K562 (cell line): ENCODE measurements around the gene SH3BGR. TPM values are rescaled to one million over a fixed set of nuclear protein-coding genes. Genes with fewer than 3 reads are reported as not detected.
A peak's percentile ranks its signal among the peaks of the same experiment; 100 is the strongest.

Source experiments
- ATF4 ChIP-seq: fragments of 450-650 bp; formaldehyde crosslinking; IDR thresholded peaks from 2 replicates; pipeline ENCODE4 v1.4.0; 2022; ENCODE audit warnings: mild to moderate bottlenecking, moderate library complexity
- CAMTA2 ChIP-seq: fragments of 250-450 bp; sonication (Bioruptor Pico); conservative IDR thresholded peaks from 2 replicates; pipeline ENCODE4 v1.5.1; 2022
- CREB5 ChIP-seq: fragments of 250-450 bp; sonication (Bioruptor Pico); IDR thresholded peaks from 2 replicates; pipeline ENCODE4 v1.5.0; 2020; ENCODE audit warnings: mild to moderate bottlenecking
- DMBX1 ChIP-seq: fragments of 250-450 bp; sonication (Bioruptor Pico); IDR thresholded peaks from 2 replicates; pipeline ENCODE4 v1.8.0; 2022; ENCODE audit warnings: inconsistent platforms, mild to moderate bottlenecking, moderate library complexity, borderline replicate concordance
- EP300 ChIP-seq: IDR thresholded peaks from 2 replicates; pipeline ENCODE4 v1.6.1; 2012; ENCODE audit warnings: low read length, improper control_type of control experiment
- FOXP4 ChIP-seq: sonication (generic); formaldehyde crosslinking; IDR thresholded peaks from 2 replicates; pipeline ENCODE4 v1.8.0; 2022; ENCODE audit warnings: mild to moderate bottlenecking, missing genetic modification reagents, borderline replicate concordance
- HNRNPLL ChIP-seq: fragments of 200-400 bp; formaldehyde crosslinking; IDR thresholded peaks from 2 replicates; pipeline ENCODE4 v1.6.1; 2017; ENCODE audit warnings: low read length, low read depth, mild to moderate bottlenecking; ENCODE audit not compliant: poor library complexity, severe bottlenecking
- SMAD4 ChIP-seq: fragments of 250-450 bp; sonication (Bioruptor Pico); conservative IDR thresholded peaks from 2 replicates; pipeline ENCODE4 v1.8.0; 2021; ENCODE audit warnings: inconsistent platforms, mild to moderate bottlenecking, moderate library complexity
- SMARCA5 ChIP-seq: fragments of 450-650 bp; IDR thresholded peaks from 2 replicates; pipeline ENCODE4 v1.6.1; 2016
- SREBF2 ChIP-seq: sonication (generic); formaldehyde crosslinking; IDR thresholded peaks from 2 replicates; pipeline ENCODE4 v1.4.0; 2020; ENCODE audit warnings: mild to moderate bottlenecking, missing genetic modification reagents
- TFAM ChIP-seq: fragments of 250-450 bp; sonication (Bioruptor Pico); conservative IDR thresholded peaks from 2 replicates; pipeline ENCODE4 v1.5.0; 2021; ENCODE audit warnings: mild to moderate bottlenecking, moderate library complexity
- USF2 ChIP-seq: sonication (generic); formaldehyde crosslinking; IDR thresholded peaks from 2 replicates; pipeline ENCODE4 v1.5.0; 2020; ENCODE audit warnings: missing genetic modification reagents
- XRCC4 ChIP-seq: IDR thresholded peaks from one replicate; pipeline ENCODE4 v1.6.1; 2011; ENCODE audit not compliant: insufficient read depth, insufficient read length; ENCODE audit errors: extremely low read depth
- ZBTB1 ChIP-seq: sonication (generic); formaldehyde crosslinking; IDR thresholded peaks from 2 replicates; pipeline ENCODE4 v1.8.1; 2023; ENCODE audit warnings: missing genetic modification reagents, low read depth, mild to moderate bottlenecking, borderline replicate concordance
- ZNF184 ChIP-seq: sonication (generic); formaldehyde crosslinking; IDR thresholded peaks from 2 replicates; pipeline ENCODE4 v1.5.0; 2020; ENCODE audit warnings: missing genetic modification reagents
- ZNF197 ChIP-seq: fragments of 200-800 bp; sonication (Bioruptor generic); IDR thresholded peaks from 2 replicates; pipeline ENCODE4 v1.6.1; 2016; ENCODE audit warnings: low read depth, missing genetic modification characterization, missing compliant biosample characterization
- ZNF398 ChIP-seq: fragments of 250-450 bp; sonication (Bioruptor Pico); IDR thresholded peaks from 2 replicates; pipeline ENCODE4 v1.8.0; 2021; ENCODE audit warnings: moderate library complexity, mild to moderate bottlenecking, inconsistent platforms
- ZNF561 ChIP-seq: fragments of 450-650 bp; formaldehyde crosslinking; conservative IDR thresholded peaks from 2 replicates; pipeline ENCODE4 v1.4.0; 2020; ENCODE audit warnings: mild to moderate bottlenecking, moderate library complexity
- ZNF766 ChIP-seq: fragments of 200-800 bp; sonication (Bioruptor generic); conservative IDR thresholded peaks from 2 replicates; pipeline ENCODE4 v1.6.1; 2016; ENCODE audit warnings: missing genetic modification characterization, missing compliant biosample characterization
- ZNF79 ChIP-seq: fragments of 250-450 bp; sonication (Bioruptor Pico); IDR thresholded peaks from 2 replicates; pipeline ENCODE4 v1.4.0; 2020; ENCODE audit warnings: low read depth, mild to moderate bottlenecking, moderate library complexity
- polyA plus RNA-seq, 8 experiments: library from polyadenylated mRNA; depleted of rRNA in 4 of 8; stranded (reverse) in 5 of 8; unstranded in 3 of 8; fragments of >200 nt; fragmentation: Nextera tagmentation in 2 of 8; fragmentation: Illumina TruSeq in 1 of 8; extraction: Ambion mirVana in 2 of 8; extraction: Trizol in 1 of 8; gene quantifications; 2 replicates each; pipeline versions ENCODE4 v1.2.1 to v1.2.3, GENCODE V29; 2011 to 2014; ENCODE audit warnings: inconsistent platforms in 1 of 8, missing spikeins in 1 of 8
- total RNA-seq, 7 experiments: library from RNA; depleted of rRNA in 6 of 7; stranded (reverse); fragments of >200 nt in 6 of 7; fragmentation: Illumina TruSeq in 2 of 7; extraction: Trizol in 2 of 7; gene quantifications; 2 replicates each; pipeline versions ENCODE4 v1.2.1 to v1.2.3, GENCODE V29; 2011 to 2021; ENCODE audit warnings: low replicate concordance in 1 of 7

Gene SH3BGR
- total and polyA plus RNA-seq, 9 of the 15 experiments (the other 6 are each of a cell fraction or from before 2014, with no cell fraction given): 6.6 to 42.9 (median 25.6) TPM

- TF ChIP-seq ZNF79 (CRISPR knock-in tag): no peak
- TF ChIP-seq ZNF766: peak; percentile 58
- no peak; the same call in 1 of the 2 replicates for TF ChIP-seq ATF4 (CRISPR knock-in tag)
- no peak for TF ChIP-seq XRCC4
- no peak; the same call in 1 of the 2 replicates for TF ChIP-seq FOXP4 (CRISPR knock-in tag)
- peak; percentile 84 for TF ChIP-seq DMBX1 (CRISPR knock-in tag)
- TF ChIP-seq SMAD4 (CRISPR knock-in tag): peak; percentile 91
- TF ChIP-seq ZNF184 (CRISPR knock-in tag): no peak
- 0 out of 2 replicates have a peak, but pooled peaks have one; percentile 2 for TF ChIP-seq EP300
- no peak for TF ChIP-seq ZBTB1 (CRISPR knock-in tag)
- TF ChIP-seq SMARCA5: no peak
- peak; percentile 100 for TF ChIP-seq HNRNPLL
- TF ChIP-seq CAMTA2 (CRISPR knock-in tag): no peak
- no peak for TF ChIP-seq TFAM (CRISPR knock-in tag)
- peak; percentile 71; the same call in 1 of the 2 replicates for TF ChIP-seq ZNF197
- no peak for TF ChIP-seq ZNF561
- TF ChIP-seq ZNF398 (CRISPR knock-in tag): no peak
- TF ChIP-seq USF2 (CRISPR knock-in tag): no peak
- TF ChIP-seq SREBF2 (CRISPR knock-in tag): no peak
- no peak for TF ChIP-seq CREB5 (CRISPR knock-in tag)
These were observed 6.2 kb upstream of the SH3BGR start, which contains the start of gene LCA5L (continued) for GRCh38 chr21:39445321-39446269.
